Epithelial cell of esophagus (primary cell): Measurements from ENCODE around the gene ABLIM2.

ENCODE experiments used
- DNase-seq: peaks from one replicate; pipeline ENCODE4 v3.0.0; 2010; ENCODE audit warnings: low read depth
- H3K4me3 ChIP-seq: 2 replicates; pipeline ENCODE4 v1.5.1; 2011; ENCODE audit warnings: mild to moderate bottlenecking, low read length, control low read depth
- CTCF ChIP-seq: IDR thresholded peaks from 2 replicates; pipeline ENCODE4 v1.5.1; 2011; ENCODE audit warnings: low read depth, mild to moderate bottlenecking, low read length, control low read depth, inconsistent platforms; ENCODE audit not compliant: insufficient read depth; ENCODE audit errors: missing control alignments

Gene ABLIM2

DNA sequence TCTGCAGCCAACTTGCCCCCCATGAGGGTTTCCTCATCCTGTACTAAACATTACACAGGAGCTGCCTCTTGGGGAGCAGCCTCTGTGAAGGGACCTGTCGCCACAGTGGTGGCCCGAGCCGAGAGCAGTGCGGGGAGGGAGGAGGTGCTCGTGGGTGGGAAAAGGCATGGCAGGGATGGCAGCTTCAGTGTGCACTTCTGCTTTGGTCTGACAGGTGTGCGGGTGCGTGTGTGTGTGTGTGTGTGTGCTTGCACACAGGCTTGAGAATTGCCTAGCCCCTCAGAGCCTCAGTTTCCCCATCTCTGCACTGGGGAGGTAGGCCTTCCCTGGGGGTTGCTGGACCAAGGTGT is 44.4 kb upstream of the ABLIM2 start:
- TF ChIP-seq CTCF = no peak
- no peak overlapping the region for H3K4me3 ChIP-seq
- no peak for DNase-seq

DNA sequence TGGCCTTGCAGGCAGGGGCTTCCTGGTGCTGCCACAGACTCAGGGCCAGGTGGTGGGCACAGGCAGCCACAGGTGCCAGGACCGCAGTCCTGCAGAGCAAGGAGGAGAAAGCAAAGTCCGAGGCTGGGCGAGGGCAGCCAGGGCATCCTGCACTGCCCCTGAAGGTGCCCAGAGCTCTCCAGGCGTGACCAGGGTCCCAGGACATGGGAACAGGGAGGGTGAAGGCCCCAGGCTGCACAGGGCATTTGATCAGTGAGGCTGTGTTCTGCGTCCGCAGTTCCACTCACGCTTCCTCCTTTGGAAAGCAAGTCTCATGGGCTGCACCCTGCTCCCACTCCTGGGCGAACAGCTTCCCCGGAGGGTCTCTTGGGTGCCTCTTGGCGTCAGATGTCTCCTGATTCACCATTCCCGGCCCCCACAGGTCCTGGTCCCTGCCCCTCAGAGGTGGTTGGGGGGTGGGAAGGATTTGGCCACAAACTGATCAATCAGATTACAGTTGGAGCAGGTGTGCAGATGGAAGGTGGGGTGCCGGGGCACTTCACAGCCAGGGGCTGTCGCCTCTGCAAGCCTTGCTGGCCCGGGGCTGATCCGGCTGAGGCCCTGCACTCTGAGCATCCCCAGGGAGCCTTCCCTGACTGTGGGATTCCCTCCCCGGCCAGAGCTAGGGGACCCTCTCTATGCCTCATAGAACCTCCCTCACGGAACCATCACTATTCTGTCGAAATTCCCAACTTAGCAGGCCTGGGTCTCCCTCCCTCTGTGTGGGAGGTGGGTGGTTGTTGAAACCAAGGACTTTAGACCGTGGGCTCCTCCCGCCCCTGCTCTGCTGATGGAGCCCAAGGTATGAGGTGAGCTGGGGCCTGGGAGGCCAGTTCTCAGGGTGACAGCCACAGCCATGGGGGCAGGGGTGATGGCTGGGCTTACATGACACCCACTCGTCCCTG is 43.8 kb upstream of the ABLIM2 start:
- no peak for TF ChIP-seq CTCF
- H3K4me3 ChIP-seq = no peak overlapping the region
- no peak for DNase-seq

GRCh38 chr4:8201321-8201781 is 42.7 kb upstream of the ABLIM2 start:
- TF ChIP-seq CTCF = no peak
- peak; percentile 10 for DNase-seq
- H3K4me3 ChIP-seq = no peak overlapping the region

DNA sequence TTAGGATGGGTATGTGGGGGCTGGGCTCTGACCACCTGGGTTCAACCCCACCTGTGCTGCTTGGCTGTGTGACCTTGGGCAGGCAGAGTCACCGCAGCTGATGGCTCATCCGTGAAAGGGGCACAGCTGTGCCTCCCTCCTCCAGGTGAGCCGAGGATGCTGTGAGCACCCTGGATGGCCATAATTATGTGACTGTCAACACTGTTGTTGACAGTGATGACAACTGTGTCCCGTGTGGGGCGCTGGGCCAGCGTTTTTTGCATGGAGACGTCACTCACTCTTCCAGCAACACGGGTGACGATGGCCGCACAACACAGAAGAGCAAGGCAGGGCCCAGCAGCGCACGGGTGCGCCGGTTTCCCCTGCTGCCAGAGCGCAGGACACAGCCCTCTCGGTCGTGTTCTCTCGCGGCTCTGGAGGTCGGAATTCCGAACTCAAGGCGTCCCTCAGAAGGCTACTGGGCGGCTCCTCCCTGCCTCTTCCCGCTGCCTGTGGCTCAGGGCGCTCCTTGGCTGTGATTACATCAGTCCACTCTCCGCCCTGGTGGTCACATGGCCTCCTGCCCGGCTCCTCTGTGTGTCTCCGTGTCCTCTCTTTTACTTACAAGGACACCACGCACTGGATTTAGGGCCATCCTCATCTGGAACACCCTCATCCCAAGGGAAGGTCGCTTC is 41.8 kb upstream of the ABLIM2 start:
- peak overlapping the region; percentile 1 for H3K4me3 ChIP-seq
- TF ChIP-seq CTCF = no peak
- peak; percentile 61 for DNase-seq

GRCh38 chr4:8199594-8200301 is 41.1 kb upstream of the ABLIM2 start:
- DNase-seq = peak; percentile 9
- no peak for TF ChIP-seq CTCF
- H3K4me3 ChIP-seq = peak overlapping the region; percentile 31

DNA sequence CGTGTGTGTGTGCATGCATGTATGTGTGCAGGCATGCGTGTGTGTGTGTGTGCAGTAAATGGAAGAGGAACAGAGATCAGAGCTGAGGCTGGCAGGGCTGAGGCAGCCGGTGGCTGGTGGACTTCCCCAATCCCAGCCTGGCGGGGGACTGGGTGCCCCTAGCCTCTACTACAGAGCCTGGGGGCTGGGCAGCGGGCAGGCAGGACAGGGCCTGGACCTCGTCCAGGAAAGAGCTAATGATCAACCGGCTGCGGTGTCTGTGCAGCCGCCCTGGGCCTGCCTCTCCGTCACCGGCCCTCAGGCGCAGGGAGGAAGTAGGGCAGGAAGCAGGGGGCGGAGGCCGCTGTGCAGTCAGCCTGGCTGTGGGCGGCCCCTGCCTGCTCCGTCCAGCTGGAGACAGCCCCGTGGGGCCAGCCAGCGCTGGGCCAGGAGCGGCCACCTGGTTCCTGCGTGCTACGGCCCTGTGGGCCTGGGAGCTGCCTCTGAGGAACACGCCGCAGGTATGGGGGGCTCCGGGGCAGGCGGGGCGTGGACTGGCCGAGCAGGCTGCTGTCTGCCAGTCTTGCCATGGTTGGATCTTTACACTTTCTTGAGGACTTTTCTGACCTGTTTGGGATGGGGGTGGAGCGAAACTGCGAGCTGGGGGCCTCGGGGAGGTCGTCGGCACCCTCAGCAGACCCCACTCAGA is 40.4 kb upstream of the ABLIM2 start, which contains the start of gene SH3TC1:
Gene SH3TC1 (plus strand): TSS at position 385 of the 688 bp plus-strand sequence. CDS start 5,905 bp downstream, outside the sequence.
- H3K4me3 ChIP-seq = peak within 1 kb of the TSS; percentile 31
- DNase-seq = peak; percentile 92
- TF ChIP-seq CTCF = no peak
